Measurements from ENCODE around the gene RALGAPA1. TPM values are rescaled to one million over a fixed set of nuclear protein-coding genes. Genes with fewer than 3 reads are reported as not detected.

The RALGAPA1 gene
- total and polyA plus RNA-seq, 2 experiments from 2014 or later: 19.2 to 41.6 TPM

DNA sequence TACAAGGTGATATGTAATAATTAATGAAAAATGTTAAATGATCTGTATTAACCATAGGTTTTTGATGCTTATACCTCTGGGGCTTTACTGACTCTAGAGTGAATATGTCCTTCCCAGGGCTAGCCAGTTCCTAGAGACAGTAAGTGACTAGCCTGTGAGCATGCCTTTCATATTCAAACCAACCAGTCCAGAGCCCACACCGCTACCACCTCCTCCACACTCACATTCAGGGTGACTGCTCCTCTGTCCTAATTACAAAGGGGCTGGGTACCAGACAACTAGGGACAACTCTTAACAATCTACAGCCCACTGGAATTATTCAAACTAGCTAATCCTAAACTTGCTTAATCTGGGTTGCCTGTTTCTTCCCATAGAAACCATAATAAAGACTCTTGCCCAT is 49.0 kb downstream of the RALGAPA1 start:
- Histone ChIP-seq H3K9me2 (replicated peaks; ENCODE audit: insufficient read depth) (no peaks in the 10 kb centered on the region), H3K36me3 (replicated peaks; ENCODE audit: insufficient read depth, low read depth) (no peaks in the 10 kb centered on the region), H3K4me2 (no peak overlapping the region), H2AFZ (no peak overlapping the region), H3K27ac (no peak overlapping the region), H3K4me3 (no peak overlapping the region), H3K4me1 (ENCODE audit: insufficient read depth) (no peaks in the 10 kb centered on the region), H3K79me2 (no peaks in the 10 kb centered on the region), H3K9me3 (ENCODE audit: low read depth) (no peaks in the 10 kb centered on the region), H4K20me1 (ENCODE audit: insufficient read depth, poor library complexity, severe bottlenecking) (no peaks in the 10 kb centered on the region), H3K27me3 (no peaks in the 10 kb centered on the region)
- DNase-seq (ENCODE audit: low spot score): no peak
- 89% methylated on average over 1 of the region's 1 CpG for WGBS (ENCODE audit: low lambda C conversion rate, missing lambda C conversion rate)
- TF ChIP-seq, protein P1, sequence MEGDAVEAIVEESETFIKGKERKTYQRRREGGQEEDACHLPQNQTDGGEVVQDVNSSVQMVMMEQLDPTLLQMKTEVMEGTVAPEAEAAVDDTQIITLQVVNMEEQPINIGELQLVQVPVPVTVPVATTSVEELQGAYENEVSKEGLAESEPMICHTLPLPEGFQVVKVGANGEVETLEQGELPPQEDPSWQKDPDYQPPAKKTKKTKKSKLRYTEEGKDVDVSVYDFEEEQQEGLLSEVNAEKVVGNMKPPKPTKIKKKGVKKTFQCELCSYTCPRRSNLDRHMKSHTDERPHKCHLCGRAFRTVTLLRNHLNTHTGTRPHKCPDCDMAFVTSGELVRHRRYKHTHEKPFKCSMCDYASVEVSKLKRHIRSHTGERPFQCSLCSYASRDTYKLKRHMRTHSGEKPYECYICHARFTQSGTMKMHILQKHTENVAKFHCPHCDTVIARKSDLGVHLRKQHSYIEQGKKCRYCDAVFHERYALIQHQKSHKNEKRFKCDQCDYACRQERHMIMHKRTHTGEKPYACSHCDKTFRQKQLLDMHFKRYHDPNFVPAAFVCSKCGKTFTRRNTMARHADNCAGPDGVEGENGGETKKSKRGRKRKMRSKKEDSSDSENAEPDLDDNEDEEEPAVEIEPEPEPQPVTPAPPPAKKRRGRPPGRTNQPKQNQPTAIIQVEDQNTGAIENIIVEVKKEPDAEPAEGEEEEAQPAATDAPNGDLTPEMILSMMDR (IDR thresholded peaks at IDR 0.05; ENCODE audit: poor library complexity): no peak
- TF ChIP-seq EZH2phosphoT487 (IDR thresholded peaks at IDR 0.05; ENCODE audit: low read depth, severe bottlenecking, unreplicated experiment) (no peak), EZH2 (IDR thresholded peaks at IDR 0.05; ENCODE audit: borderline replicate concordance) (no peak)

DNA sequence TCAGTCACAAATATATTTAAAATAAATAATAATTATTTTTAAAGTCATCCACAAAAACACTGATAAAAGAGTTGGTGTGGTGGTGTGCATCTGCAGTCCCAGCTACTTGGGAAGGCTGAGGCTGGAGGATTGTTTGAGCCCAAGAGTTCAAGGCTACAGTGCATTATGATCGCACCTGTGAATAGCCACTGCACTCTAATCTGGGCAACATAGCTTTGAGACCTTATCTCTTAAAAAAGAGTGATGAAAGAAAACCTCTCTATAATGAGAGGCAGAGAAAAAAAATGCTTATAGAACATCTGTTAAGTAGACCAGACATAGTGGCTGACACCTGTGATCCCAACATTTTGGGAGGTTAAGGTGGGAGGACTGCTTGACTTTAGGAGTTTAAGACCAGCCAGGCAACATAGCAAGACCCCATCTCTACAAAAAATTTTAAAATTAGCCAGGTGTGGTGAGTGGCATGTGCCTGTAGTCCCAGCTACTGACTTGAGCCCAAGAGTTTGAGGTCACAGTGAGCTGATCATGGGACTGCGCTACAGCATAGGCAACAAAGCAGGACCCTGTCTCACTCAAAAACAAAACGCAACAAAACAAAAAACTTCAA is 50.5 kb downstream of the RALGAPA1 start:
- no peak overlapping the region for H3K4me3 ChIP-seq
- H3K4me1 ChIP-seq (ENCODE audit: insufficient read depth): no peaks in the 10 kb centered on the region
- no peaks in the 10 kb centered on the region for H3K79me2 ChIP-seq
- no peaks in the 10 kb centered on the region for H4K20me1 ChIP-seq (ENCODE audit: insufficient read depth, poor library complexity, severe bottlenecking)
- no peaks in the 10 kb centered on the region for H3K36me3 ChIP-seq (replicated peaks; ENCODE audit: insufficient read depth, low read depth)
- no peak for DNase-seq (ENCODE audit: low spot score)
- no peak overlapping the region for H3K27ac ChIP-seq
- no peaks in the 10 kb centered on the region for H3K27me3 ChIP-seq
- WGBS (ENCODE audit: low lambda C conversion rate, missing lambda C conversion rate): 93% methylated on average over 3 of the region's 3 CpGs
- H3K4me2 ChIP-seq: no peak overlapping the region
- no peaks in the 10 kb centered on the region for H3K9me2 ChIP-seq (replicated peaks; ENCODE audit: insufficient read depth)
- TF ChIP-seq EZH2 (IDR thresholded peaks at IDR 0.05; ENCODE audit: borderline replicate concordance) (no peak), EZH2phosphoT487 (IDR thresholded peaks at IDR 0.05; ENCODE audit: low read depth, severe bottlenecking, unreplicated experiment) (no peak)
- TF ChIP-seq, protein P1 (IDR thresholded peaks at IDR 0.05; ENCODE audit: poor library complexity): no peak
- H2AFZ ChIP-seq: no peak overlapping the region
- no peaks in the 10 kb centered on the region for H3K9me3 ChIP-seq (ENCODE audit: low read depth)

DNA sequence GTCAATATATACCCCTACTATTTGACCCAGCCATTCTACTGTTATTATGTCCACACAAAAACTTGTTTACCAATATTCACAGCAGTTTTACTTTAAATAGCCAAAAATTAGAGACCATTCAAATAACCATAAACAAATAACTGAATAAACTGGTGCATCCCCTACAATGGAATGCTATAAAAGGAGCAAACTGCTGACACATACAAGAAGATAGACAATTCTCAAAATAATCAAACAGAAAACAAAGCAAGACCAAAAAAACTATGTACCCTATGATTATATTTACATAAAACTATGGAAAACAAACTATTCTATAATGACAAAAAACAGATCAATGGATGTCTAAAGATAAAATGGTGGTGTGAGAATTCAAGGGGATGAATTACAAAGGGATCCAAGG is 54.4 kb downstream of the RALGAPA1 start:
- H3K9me3 ChIP-seq (ENCODE audit: low read depth): no peaks in the 10 kb centered on the region
- no peaks in the 10 kb centered on the region for H3K79me2 ChIP-seq
- H3K4me3 ChIP-seq: no peak overlapping the region
- H2AFZ ChIP-seq: no peak overlapping the region
- DNase-seq (ENCODE audit: low spot score): no peak
- TF ChIP-seq EZH2phosphoT487 (IDR thresholded peaks at IDR 0.05; ENCODE audit: low read depth, severe bottlenecking, unreplicated experiment): no peak
- TF ChIP-seq, protein P1 (IDR thresholded peaks at IDR 0.05; ENCODE audit: poor library complexity): no peak
- TF ChIP-seq EZH2 (IDR thresholded peaks at IDR 0.05; ENCODE audit: borderline replicate concordance): no peak
- H3K4me2 ChIP-seq: no peak overlapping the region
- H3K27me3 ChIP-seq: no peaks in the 10 kb centered on the region
- no peaks in the 10 kb centered on the region for H3K9me2 ChIP-seq (replicated peaks; ENCODE audit: insufficient read depth)
- H3K27ac ChIP-seq: no peak overlapping the region
- no peaks in the 10 kb centered on the region for H3K36me3 ChIP-seq (replicated peaks; ENCODE audit: insufficient read depth, low read depth)
- no peaks in the 10 kb centered on the region for H3K4me1 ChIP-seq (ENCODE audit: insufficient read depth)
- H4K20me1 ChIP-seq (ENCODE audit: insufficient read depth, poor library complexity, severe bottlenecking): no peaks in the 10 kb centered on the region

Measured in hepatocyte (in vitro differentiated cells).